PC-3 (cell line): ENCODE data around the gene OBSL1.

Experiments used
- CTCF ChIP-seq: fragments of 300-600 bp; sonication (generic); conservative IDR thresholded peaks from 2 replicates; pipeline ENCODE4 v1.5.1; 2017; ENCODE audit warnings: antibody characterized with exemption, low read depth, mild to moderate bottlenecking, low read length
- EZH2 ChIP-seq: fragments of 300-600 bp; sonication (generic); IDR thresholded peaks from one replicate; pipeline ENCODE4 v1.6.1; 2017; ENCODE audit warnings: antibody characterized with exemption, mild to moderate bottlenecking, low read length; ENCODE audit not compliant: unreplicated experiment
- EZH2phosphoT487 ChIP-seq: fragments of 300-600 bp; sonication (generic); IDR thresholded peaks from 2 replicates; pipeline ENCODE4 v1.6.1; 2018; ENCODE audit warnings: mild to moderate bottlenecking, antibody characterized with exemption, low read length, borderline replicate concordance

- TF ChIP-seq CTCF, result no peak
- TF ChIP-seq EZH2, result no peak
- no peak for TF ChIP-seq EZH2phosphoT487
Observed at GRCh38 chr2:219613461-219614070, 42.2 kb upstream of the OBSL1 start.
